NCI-H345 treated with DMSO at 0.1 percent for 48 hours (cell line): ENCODE measurements around the gene ATP5IF1.

ENCODE experiments used
- DNase-seq: peaks from one replicate; lab custom pipeline; 2025; ENCODE audit not compliant: unreplicated experiment; lab: John Stamatoyannopoulos, UW

The ATP5IF1 gene

GRCh38 chr1:28236656-28237322 lies 865 bp downstream of the ATP5IF1 start:
- DNase-seq, result no peak

- DNase-seq, result no peak
Observed at GRCh38 chr1:28239004-28239403, 3.1 kb downstream of the ATP5IF1 start.

GRCh38 chr1:28240024-28240423 lies 4.1 kb downstream of the ATP5IF1 start:
- no peak for DNase-seq

GRCh38 chr1:28241638-28242241 lies 5.8 kb downstream of the ATP5IF1 start:
- no peak for DNase-seq

GRCh38 chr1:28243685-28244311 lies 7.9 kb downstream of the ATP5IF1 start:
- DNase-seq, result no peak

- DNase-seq, result no peak
Observed at GRCh38 chr1:28244549-28245251, 8.8 kb downstream of the ATP5IF1 start.

GRCh38 chr1:28246427-28246832 lies 10.5 kb downstream of the ATP5IF1 start:
- no peak for DNase-seq

GRCh38 chr1:28247612-28248272 lies 11.8 kb downstream of the ATP5IF1 start:
- DNase-seq, result no peak

GRCh38 chr1:28248273-28249012 lies 12.5 kb downstream of the ATP5IF1 start:
- DNase-seq, result peak; percentile 36

GRCh38 chr1:28249013-28249865 lies 13.3 kb downstream of the ATP5IF1 start:
- no peak for DNase-seq

GRCh38 chr1:28249866-28250295 lies 14.0 kb downstream of the ATP5IF1 start:
- no peak for DNase-seq

- no peak for DNase-seq
Observed at GRCh38 chr1:28256197-28256827, 20.4 kb downstream of the ATP5IF1 start.

- DNase-seq, result no peak
Observed at GRCh38 chr1:28257736-28258135, 21.8 kb downstream of the ATP5IF1 start.

GRCh38 chr1:28258628-28259251 lies 22.8 kb downstream of the ATP5IF1 start:
- DNase-seq, result no peak

GRCh38 chr1:28259252-28259933 lies 23.5 kb downstream of the ATP5IF1 start, which contains the start of gene SESN2:
TSS of gene SESN2 (plus strand) at chr1:28259518. CDS start at chr1:28259848, 330 bp downstream.
- peak; percentile 95 for DNase-seq

GRCh38 chr1:28259934-28260802 lies 24.2 kb downstream of the ATP5IF1 start:
- peak; percentile 5 for DNase-seq

GRCh38 chr1:28260803-28261174 lies 24.9 kb downstream of the ATP5IF1 start:
- DNase-seq, result no peak
